ENCODE results near the gene ANKFY1. TPM values are rescaled to one million over a fixed set of nuclear protein-coding genes. Genes with fewer than 3 reads are reported as not detected.

Gene ANKFY1
- polyA plus RNA-seq, 1 of the 3 experiments (the other 2 are of a cell fraction) = 29.6 TPM

DNA sequence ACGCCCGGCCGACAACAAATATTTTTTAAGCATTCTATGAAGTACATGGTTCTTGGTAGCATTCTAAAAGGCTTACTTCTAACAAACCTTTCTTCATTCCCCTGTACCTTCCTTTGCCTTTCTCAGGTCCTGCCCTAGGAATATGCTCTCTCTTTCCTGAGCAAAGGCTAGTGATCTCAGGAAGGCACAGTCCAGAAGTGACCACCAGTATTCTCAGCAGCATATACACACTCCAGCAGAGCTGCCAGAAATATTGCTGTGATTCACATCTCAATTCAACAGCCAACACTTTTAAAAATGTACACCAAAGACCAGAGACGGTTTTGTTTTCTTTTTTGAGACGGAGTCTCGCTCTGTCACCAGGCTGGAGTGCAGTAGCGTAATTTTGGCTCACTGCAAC lies 41.4 kb upstream of the ANKFY1 start:
- 91% methylated on average over 7 of the region's 7 CpGs for WGBS (ENCODE audit: low lambda C conversion rate)
- Histone ChIP-seq H3K36me3 (replicated peaks in 1 of 2; ENCODE audit: control insufficient read depth in 1 of 2, insufficient read depth in 2 of 2, low read length in 1 of 2) (peaks cover 18 to 38% of the 10 kb centered on the region in 2 experiments), H3K4me2 (no peak overlapping the region), H3K9ac (no peak overlapping the region), H3F3A (replicated peaks; ENCODE audit: insufficient read depth) (peaks cover 9% of the 10 kb centered on the region), H3K9me3 (no peaks in the 10 kb centered on the region), H3K27ac (ENCODE audit: low read depth in 2 of 2, low read length in 1 of 2) (0 out of 4 replicates have a peak overlapping the region, but pooled peaks of 1 of the 2 experiments have one; percentile 8), H3K4me3 (ENCODE audit: low read depth in 2 of 2, low read length in 1 of 2) (no peak overlapping the region), H3K27me3 (ENCODE audit: insufficient read depth) (no peaks in the 10 kb centered on the region), H3K79me2 (ENCODE audit: insufficient read depth) (peaks cover 96% of the 10 kb centered on the region), H4K20me1 (ENCODE audit: insufficient read depth) (peaks cover 42% of the 10 kb centered on the region), H3K9me2 (no peaks in the 10 kb centered on the region), H3K4me1 (ENCODE audit: control insufficient read depth in 1 of 2, insufficient read depth in 2 of 2, low read depth in 1 of 2, low read length in 1 of 2) (no peaks in the 10 kb centered on the region; a peak in 2 of 4 replicates), H2AFZ (ENCODE audit: low read depth) (no peak overlapping the region)
- ChIA-PET POLR2A (no interaction called here), CTCF (interaction anchor here (1.0 to 4.6 kb wide), 5 partner anchors 10 to 105 kb away, joined by 3 to 29 read pairs (median 7); partner anchors contain the start of gene UBE2G1)
- TF ChIP-seq YY1 (IDR thresholded peaks at IDR 0.05; ENCODE audit: low read depth) = no peak
- TF ChIP-seq, protein P1, sequence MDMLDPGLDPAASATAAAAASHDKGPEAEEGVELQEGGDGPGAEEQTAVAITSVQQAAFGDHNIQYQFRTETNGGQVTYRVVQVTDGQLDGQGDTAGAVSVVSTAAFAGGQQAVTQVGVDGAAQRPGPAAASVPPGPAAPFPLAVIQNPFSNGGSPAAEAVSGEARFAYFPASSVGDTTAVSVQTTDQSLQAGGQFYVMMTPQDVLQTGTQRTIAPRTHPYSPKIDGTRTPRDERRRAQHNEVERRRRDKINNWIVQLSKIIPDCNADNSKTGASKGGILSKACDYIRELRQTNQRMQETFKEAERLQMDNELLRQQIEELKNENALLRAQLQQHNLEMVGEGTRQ (IDR thresholded peaks at IDR 0.05; ENCODE audit: borderline replicate concordance, low read depth, low read length) = no peak
- TF ChIP-seq RFX5 (IDR thresholded peaks at IDR 0.05; ENCODE audit: low read length) = no peak
- TF ChIP-seq ELF1 (IDR thresholded peaks at IDR 0.05) = no peak
- no peak for TF ChIP-seq TCF12 (IDR thresholded peaks at IDR 0.05)
- TF ChIP-seq JUND (IDR thresholded peaks at IDR 0.05) = no peak
- no peak for TF ChIP-seq EP300 (IDR thresholded peaks at IDR 0.05; ENCODE audit: borderline replicate concordance in 1 of 2, low read depth in 1 of 2, low read length in 1 of 2)
- TF ChIP-seq EZH2phosphoT487 (IDR thresholded peaks at IDR 0.05; ENCODE audit: borderline replicate concordance, low read depth) = no peak
- no peak for TF ChIP-seq FOSL2 (IDR thresholded peaks at IDR 0.05; ENCODE audit: borderline replicate concordance, low read depth)
- TF ChIP-seq MEF2A (IDR thresholded peaks at IDR 0.05; ENCODE audit: borderline replicate concordance, low read depth) = no peak
- TF ChIP-seq, protein P2, sequence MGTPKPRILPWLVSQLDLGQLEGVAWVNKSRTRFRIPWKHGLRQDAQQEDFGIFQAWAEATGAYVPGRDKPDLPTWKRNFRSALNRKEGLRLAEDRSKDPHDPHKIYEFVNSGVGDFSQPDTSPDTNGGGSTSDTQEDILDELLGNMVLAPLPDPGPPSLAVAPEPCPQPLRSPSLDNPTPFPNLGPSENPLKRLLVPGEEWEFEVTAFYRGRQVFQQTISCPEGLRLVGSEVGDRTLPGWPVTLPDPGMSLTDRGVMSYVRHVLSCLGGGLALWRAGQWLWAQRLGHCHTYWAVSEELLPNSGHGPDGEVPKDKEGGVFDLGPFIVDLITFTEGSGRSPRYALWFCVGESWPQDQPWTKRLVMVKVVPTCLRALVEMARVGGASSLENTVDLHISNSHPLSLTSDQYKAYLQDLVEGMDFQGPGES (IDR thresholded peaks at IDR 0.05; ENCODE audit: low read depth, low read length) = no peak
- no peak for TF ChIP-seq RAD21 (IDR thresholded peaks at IDR 0.05; ENCODE audit: low read length)
- TF ChIP-seq, protein P3, sequence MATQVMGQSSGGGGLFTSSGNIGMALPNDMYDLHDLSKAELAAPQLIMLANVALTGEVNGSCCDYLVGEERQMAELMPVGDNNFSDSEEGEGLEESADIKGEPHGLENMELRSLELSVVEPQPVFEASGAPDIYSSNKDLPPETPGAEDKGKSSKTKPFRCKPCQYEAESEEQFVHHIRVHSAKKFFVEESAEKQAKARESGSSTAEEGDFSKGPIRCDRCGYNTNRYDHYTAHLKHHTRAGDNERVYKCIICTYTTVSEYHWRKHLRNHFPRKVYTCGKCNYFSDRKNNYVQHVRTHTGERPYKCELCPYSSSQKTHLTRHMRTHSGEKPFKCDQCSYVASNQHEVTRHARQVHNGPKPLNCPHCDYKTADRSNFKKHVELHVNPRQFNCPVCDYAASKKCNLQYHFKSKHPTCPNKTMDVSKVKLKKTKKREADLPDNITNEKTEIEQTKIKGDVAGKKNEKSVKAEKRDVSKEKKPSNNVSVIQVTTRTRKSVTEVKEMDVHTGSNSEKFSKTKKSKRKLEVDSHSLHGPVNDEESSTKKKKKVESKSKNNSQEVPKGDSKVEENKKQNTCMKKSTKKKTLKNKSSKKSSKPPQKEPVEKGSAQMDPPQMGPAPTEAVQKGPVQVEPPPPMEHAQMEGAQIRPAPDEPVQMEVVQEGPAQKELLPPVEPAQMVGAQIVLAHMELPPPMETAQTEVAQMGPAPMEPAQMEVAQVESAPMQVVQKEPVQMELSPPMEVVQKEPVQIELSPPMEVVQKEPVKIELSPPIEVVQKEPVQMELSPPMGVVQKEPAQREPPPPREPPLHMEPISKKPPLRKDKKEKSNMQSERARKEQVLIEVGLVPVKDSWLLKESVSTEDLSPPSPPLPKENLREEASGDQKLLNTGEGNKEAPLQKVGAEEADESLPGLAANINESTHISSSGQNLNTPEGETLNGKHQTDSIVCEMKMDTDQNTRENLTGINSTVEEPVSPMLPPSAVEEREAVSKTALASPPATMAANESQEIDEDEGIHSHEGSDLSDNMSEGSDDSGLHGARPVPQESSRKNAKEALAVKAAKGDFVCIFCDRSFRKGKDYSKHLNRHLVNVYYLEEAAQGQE (IDR thresholded peaks at IDR 0.05; ENCODE audit: low read depth, low read length) = no peak
- no peak for TF ChIP-seq POLR2AphosphoS5 (IDR thresholded peaks at IDR 0.05; ENCODE audit: low read depth, low read length)
- TF ChIP-seq, protein P4, sequence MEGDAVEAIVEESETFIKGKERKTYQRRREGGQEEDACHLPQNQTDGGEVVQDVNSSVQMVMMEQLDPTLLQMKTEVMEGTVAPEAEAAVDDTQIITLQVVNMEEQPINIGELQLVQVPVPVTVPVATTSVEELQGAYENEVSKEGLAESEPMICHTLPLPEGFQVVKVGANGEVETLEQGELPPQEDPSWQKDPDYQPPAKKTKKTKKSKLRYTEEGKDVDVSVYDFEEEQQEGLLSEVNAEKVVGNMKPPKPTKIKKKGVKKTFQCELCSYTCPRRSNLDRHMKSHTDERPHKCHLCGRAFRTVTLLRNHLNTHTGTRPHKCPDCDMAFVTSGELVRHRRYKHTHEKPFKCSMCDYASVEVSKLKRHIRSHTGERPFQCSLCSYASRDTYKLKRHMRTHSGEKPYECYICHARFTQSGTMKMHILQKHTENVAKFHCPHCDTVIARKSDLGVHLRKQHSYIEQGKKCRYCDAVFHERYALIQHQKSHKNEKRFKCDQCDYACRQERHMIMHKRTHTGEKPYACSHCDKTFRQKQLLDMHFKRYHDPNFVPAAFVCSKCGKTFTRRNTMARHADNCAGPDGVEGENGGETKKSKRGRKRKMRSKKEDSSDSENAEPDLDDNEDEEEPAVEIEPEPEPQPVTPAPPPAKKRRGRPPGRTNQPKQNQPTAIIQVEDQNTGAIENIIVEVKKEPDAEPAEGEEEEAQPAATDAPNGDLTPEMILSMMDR (IDR thresholded peaks at IDR 0.05) = no peak
- no peak for TF ChIP-seq TAF1 (IDR thresholded peaks at IDR 0.05; ENCODE audit: borderline replicate concordance, low read depth, low read length)
- no peak for DNase-seq

Measured in SK-N-SH (cell line).